OCI-M2 (cell line): ENCODE measurements around the gene SPPL3.
"Not testable (repeated sequence)": the region's sequence is repeated elsewhere in the genome, so short reads cannot be mapped to it uniquely, and the experiment has no call there.

Experiments used
- DNase-seq: peaks from one replicate; lab custom pipeline; 2025; ENCODE audit not compliant: unreplicated experiment; lab: John Stamatoyannopoulos, UW

The SPPL3 gene

DNA sequence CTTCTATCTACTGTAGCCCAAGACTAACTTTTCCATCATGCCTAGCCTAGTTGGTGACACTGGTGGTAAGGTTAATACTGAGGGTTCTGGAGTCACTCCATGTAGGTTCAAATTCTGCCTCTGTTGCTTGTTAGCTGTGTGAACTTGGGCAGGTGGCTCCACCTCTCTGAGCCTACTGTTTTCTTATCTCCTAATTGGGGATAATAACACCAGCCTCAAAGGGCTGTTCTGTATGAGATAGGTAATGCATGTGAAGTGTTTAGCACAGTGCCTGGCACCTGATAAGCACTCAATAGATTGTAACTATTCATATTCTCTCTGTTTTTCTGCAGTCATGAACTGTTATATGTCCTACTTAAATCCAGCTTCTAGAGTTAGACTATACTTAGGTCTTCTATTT lies 17.5 kb upstream of the SPPL3 start:
- DNase-seq, result no peak

DNA sequence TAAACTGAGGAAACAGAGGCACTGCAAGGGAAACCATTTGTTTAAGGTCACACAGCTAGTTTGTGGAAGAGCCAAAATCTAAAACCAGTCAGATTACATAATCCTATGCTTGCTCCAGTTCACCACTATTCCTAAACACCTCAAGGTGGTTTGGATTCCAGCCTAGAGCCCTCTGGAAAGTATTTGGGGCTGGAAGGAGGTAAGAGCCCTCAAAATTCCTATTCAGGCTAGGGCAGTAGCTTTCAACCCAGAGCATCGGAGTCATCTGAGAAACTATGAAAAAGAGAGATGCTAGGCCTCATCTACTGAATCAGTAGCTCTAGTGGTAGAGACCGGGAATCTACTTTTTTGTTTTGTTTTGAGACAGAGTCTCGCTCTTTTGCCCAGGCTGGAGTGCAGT lies 16.0 kb upstream of the SPPL3 start:
- DNase-seq, result no peak

DNA sequence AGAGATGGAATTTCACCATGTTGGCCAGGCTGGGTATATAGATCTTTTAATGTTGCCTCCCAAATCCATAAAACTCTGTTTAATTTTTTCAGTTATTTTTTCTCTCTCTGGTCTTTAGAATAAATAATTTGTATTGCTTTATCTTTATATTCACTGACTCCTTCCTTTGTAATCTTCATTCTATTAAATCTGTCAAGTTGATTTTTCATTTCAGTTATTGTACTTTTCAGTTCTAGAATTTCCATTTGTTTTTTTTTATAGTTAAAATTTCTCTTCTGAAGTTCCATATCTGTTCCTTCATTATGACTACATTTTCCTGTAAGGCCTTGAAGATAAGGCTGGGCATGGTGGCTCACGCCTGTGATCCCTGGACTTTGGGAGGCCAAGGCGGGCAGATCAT lies 13.6 kb upstream of the SPPL3 start:
- DNase-seq, result no peak

DNA sequence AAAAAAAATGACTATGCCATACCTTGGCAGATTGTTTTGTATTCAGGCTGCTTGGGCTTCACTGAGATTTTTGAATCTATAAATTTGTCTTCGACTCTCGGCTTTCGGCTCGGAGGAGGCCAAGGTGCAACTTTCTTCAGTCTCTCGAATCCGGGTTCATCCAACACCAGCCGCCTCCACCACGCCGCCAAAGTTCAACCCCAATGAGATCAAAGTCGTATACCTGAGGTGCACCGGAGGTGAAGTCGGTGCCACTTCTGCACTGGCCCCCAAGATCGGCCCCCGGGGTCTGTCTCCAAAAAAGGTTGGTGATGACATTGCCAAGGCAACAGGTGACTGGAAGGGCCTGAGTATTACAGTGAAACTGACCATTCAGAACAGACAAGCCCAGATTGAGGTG lies 12.4 kb upstream of the SPPL3 start:
- DNase-seq, result no peak

DNA sequence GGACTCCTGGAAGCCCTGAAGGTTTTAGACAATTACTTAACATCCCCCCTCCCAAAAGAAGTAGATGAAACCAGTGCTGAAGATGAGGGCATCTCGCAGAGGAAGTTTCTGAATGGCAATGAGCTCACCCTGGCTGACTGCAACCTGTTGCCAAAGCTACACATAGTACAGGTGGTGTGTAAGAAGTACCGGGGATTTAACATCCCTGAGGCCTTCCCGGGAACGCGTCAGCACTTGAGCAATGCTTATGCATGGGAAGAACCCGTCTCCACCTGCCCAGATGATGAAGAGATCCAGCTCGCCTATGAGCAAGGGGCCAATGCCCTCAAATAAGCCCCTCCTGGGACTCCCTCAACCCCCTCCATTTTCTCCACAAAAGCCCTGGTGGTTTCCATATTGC lies 10.6 kb upstream of the SPPL3 start:
- DNase-seq, result no peak

DNA sequence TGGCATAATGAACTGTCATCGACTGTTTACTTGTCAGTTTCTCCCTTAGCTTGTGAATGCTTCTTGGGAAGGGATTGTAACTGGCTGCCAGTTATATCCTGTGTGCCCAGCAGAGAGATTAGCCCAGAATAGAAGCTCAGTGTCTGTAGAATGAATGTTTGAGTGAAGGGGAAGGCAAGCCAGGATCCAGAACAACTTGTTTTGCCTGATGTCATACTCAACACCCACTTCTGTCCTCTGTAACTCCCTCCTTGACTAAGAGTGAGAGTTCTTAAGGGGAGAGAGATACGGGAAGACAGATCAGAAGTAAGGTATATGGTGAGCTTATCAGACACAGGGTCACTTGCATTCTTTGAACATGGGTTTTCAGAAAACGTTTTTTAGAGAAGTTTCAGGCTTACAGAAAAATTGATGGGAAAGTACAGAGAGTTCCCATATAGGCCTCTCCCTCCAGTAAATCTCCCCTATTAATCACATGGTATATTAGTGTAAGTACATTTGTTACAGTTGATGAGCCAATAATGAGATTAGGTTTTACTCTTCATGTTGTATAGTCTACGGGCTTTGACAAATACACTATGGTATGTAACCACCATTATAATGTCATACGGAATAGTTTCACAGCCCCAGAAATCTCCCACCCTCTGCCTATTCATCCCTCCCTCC lies 5.6 kb upstream of the SPPL3 start:
- no peak for DNase-seq

DNA sequence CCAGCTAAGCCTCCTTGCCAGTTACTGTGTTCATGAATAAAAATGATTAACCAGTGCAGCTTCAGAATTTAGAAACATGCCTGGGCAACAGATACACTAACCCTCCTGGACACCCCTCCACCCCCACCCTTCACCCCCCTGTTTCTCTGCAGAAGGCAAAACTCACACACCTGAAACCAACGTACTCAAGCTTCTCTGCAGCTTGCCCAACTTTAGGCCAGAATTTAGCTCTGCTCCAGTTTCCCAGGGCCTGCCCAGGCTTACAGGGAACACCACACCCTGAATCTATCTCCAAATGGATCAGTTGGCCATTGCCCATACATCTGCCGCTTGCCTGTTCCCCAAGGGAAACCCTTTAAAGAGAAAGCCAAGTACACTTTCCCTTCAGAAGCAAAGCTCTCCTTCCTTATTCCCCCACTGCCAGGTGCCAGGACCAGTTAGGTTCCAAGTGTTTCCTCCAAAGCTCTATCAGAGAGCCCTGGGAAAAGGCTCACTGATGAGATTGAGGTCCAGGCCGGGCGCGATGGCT lies 1.8 kb upstream of the SPPL3 start:
- DNase-seq, result no peak

DNA sequence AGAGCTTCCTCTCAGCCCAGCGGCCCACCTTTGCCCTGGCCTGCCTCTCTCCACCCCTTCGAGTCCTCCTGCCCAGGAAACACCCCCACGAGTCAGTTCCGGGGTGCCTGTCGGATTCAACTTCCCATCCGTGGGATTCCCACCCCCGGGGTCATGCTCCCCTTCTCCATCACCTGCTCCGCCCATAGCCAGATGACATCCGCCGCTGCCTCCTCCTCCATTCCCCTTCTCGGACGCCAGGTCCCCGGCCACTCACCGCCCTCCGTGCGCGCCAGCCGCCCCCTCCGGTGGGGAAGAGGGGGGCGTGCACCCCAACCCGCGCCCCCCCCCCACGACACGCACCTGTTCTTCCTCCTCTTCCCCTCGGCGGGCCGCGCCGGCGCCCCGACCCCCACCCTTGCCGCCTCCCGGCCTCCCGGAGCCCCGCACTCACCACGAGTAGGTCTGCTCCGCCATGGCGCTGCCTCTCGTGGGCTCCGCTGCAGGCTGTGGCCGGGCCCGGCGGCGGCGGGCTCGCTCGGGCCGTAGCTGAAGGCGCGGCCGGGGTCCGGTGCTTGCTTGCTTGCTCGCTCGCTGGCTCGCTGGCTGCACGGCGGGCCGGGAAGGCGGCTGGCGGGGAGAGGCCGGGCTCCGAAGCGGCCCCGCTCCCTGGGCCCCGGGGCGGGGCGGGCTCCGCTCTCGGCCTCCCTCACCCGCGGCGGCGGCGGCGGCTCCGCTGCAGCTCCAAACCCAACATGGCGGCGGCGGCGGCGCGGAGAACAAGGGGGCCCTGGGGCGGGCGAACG lies 554 bp downstream of the SPPL3 start:
- DNase-seq, result no peak

DNA sequence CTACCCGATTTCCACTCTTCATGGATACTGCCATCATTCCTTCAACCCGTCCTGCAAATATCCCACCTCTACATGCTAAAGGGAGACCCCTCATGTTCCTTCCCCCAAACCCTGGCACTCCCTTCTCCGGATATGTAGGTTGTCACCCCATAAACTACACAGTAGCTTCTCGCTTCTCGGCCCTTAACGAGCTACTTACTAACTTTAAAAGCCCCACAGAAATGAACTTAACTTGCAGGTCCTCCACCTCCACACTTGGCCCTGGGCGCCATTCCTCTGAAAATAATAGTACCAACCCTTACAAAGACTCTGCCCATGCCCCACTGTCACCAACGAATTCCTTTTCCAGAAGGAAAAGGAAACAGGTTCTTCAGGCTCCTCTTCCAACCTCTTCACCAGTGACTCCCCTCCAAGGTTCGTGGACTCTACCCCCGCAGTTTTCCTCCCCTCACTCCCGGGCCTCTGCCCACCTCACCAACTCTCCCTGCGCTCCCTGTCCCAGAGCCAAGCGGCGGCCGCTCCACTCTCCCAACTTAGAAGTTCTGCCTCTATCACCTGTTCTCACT lies 1.2 kb downstream of the SPPL3 start:
- no peak for DNase-seq

DNA sequence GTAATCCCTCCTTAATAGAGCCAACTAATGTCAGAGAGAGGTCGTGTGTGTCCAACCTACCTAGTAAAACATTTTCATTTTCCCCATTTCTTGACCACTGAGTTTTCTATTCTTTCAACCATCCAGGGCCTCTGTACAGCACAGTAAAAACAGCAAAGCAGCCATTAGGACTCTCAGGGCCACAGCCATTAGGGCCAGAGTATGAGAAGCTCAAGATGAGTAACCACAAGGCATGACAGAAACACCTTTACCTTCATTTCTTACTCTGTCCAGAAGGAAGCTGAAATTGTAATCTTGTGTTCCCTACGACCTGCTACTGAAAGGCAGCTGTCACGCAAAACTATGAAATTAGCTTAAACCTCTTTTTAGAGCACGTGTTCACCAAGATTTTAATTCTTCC lies 2.3 kb downstream of the SPPL3 start:
- no peak for DNase-seq

DNA sequence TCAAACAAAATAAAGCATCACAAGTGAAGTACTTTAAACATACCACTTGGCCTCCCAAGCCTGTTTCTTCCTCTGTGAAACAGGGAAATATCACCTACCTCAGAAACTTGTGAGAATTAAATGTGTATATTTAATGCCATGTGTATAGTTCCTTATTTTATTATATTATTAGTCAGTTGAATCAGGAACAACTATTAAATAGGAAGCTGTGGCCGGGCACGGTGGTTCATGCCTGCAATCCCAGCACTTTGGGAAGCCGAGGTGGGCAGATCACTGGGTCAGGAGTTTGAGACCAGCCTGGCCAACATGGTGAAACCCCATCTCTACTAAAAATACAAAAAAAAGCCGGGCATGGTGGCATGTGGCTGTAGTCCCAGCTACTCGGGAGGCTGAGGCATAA lies 3.1 kb downstream of the SPPL3 start:
- DNase-seq, result not testable (repeated sequence)

DNA sequence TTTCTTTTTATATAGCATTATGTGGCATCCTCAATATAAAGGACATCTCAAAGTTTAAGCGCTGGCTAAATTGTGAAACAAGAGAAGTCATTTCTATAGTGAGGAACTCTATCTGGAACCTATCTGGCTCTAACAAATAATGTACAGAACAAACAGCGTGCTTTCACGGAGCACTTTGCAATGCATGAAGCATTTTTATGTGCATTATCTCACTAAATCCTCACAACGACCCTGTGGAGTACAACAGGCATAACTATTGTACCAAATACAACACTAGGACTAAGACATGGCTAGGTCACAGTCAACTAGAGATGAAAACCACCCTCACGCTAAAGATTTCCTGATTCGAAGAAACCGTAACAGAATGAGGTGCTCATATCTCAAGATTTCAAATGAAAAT lies 8.6 kb downstream of the SPPL3 start:
- no peak for DNase-seq

DNA sequence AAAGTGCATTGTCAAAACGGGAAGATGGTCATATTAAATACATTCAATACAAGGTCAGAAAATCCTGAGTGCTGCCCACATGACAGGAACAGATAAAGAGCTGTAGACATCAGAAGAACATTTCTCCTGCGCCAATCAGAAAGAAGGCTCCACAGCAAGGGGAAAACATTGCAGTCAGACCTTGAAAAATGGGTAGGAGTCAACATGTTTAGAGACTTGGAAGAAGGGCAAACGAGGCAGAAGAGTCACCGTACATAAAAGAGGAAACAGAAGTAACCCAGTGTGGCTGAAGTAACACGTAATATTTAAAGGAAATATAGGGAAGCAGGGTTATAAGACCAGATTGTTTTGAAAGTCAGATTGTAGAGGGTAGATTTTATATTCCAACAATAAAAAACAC lies 11.9 kb downstream of the SPPL3 start:
- no peak for DNase-seq

DNA sequence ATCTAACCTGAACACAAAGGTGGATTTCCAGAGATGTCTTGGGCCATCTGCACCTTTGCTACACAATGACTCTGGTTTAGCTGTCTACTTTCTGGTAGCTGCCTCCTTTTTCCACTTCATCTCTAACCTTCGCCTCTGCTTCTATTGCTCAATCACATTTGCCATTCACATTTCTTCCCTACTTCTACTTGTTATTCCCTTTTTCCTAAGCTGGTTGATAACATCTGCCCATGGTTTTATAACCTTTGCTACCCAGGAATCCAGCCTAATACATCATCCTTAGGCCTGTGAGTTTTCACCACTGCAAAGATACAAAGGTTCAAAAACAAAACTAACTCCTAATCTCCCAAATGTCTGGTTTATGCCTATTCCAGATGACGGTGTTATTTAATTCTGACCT lies 13.2 kb downstream of the SPPL3 start:
- no peak for DNase-seq

DNA sequence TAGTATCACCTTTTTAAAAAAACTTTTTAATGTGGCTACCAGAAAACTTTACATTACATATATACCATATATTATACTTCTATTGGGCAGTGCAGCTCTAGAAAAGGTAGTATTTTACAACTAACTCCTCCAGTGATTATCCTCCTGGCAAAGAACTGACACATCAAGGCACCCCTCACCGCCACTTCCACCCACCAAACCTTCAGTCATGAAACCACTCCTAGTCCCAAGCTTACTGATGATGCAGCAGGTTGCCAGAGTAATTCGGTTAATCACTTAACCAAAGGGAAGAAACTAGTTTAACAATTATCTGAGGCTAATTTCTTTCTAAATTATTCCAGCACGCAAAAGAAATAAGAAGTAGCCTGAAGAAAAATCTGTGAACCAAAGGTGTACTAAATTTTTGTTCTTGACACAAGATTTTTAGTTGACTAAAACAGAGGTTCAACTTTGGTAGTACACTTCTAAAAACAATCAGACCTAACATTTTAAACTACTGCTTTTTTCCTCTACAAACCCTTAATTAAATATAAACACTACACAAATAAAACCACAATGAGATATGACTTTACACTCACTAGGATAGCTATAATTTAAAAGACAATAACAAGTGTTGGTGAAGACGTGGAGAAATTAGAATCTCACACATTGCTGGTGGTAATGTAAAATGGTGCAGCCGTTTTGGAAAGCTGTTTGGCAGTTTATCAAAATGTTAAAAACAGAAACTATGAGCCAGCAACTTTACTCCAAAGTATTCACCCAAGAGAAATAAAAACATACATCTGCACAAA lies 16.7 kb downstream of the SPPL3 start:
- no peak for DNase-seq

DNA sequence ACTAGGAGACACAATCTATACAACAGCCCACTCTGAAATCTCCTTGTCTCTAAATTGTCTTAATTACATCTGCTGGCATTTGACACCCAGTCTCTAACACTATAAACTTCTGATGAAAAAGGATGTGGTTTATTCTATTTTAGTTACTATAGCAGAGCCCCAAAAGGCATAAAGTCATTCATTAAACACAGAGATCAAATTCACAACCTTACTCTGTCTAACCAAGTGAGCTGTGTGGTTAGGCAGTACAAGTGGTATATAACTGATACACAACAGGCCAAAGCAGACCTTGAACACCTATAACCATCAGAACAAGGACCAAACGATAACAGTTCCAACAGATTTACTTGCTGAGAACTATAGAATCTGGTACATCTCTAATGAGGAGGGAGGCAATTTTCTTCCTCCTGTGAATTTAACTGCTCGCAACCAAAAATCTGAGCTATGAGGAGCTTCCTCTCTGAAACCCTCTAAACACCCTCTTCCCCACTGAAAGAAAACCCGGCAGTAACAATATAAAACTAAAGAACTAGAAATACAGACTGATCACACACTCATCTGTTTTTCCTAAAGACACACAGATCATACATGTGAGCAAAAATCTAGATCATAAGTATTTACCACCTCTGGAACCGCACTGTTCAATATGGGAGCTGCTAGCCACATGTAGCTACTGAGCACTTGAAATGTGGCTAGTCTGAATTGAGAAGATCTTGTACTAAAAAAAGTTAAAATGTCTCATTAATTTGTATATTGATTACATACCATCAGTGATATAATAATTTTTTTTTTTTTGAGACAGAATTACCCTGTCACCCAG lies 17.7 kb downstream of the SPPL3 start:
- DNase-seq, result no peak

DNA sequence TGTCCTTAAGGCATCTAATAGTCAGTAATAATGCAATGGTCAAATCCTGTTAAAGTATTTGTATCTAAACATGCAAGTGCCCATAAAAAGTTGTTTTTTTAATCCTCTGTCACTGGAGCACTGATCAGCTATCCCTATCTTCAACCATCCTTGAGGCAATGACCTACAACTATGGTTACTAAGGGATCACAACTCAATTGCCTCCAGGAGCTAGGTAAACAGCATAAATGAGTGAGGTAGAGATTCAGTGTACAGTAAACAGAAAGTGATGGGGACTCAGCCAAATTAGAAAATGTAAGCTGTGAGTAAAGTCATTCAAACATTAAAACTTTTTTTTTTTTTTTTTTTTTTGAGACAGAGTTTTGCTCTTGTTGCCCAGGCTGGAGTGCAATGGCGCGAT lies 18.6 kb downstream of the SPPL3 start:
- DNase-seq, result no peak

DNA sequence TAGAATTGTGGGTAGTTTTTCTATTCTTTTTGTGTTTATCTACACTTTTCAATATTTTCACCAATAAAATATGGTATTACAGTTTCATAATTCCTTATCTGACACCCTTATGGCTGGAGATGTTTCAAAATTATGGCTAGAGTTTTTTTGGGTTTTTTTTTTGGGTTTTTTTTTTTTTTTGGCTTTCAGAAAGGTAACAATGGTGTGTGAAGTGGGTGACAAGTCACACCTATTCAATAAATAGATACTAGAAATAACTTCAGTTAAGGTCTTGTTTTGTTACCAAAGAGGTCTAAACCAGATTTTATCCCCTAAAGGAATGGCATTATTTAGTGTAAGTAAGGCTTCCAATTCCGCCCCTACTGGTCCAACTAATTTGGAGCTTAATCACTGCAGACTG lies 19.5 kb downstream of the SPPL3 start:
- DNase-seq, result no peak

DNA sequence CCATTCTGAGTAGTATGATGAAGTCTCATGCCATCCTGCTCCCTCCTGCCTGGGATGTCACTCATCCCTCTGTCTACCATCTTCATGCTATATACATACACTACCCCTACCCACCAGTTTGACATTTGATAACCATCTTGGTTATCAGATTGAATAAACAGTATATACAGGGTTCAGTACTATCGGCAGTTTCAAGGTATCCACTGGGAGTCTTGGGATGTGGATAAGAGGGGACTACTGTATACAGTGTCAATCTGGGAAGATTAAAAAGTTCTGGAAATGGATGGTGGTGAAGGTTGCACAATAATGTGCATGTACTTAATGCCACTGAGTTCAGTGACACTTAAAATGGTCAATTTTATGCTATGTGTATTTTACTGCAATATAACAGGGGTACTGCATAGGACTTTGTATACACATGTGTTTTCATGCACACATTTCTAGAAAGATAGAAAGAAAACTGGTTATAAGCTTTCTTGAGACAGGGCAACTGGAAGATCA lies 22.1 kb downstream of the SPPL3 start:
- DNase-seq, result no peak

DNA sequence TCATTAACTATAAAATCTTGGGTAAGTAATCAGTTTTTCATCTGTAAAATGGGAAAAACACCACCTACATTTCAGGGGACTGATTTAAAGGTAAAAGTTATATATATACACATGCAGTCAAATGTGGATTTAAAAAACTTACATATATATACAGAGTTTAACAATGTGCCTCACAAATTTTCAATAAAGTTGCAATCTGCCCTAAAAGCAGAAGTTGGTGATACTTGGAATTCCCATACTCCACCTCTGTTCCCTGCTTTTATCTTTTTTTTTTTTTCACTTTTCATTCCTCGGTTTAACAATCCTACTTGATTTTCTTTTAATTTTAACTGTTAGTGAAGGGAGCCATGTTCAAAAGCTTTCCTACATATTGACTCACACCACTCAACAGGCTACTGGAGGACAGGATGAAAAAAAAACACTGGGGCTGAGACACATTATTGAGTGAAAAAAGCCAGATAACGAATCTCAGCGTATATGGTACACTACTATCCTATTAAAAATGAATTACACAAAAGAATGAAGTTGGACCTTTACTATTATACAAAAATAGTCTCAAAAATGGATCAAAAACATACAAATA lies 24.3 kb downstream of the SPPL3 start:
- DNase-seq, result no peak
